PFSK-1 (cell line): ENCODE measurements around the gene PIGL.

Source experiments
- FOXP2 ChIP-seq: optimal IDR thresholded peaks from 2 replicates; pipeline ENCODE3; 2011; ENCODE audit warnings: borderline replicate concordance, control low read depth, inconsistent platforms; ENCODE audit not compliant: insufficient read depth; ENCODE audit errors: extremely low read length, extremely low read depth
- POLR2AphosphoS5 ChIP-seq: IDR thresholded peaks from 2 replicates; pipeline ENCODE4 v1.6.1; 2012; ENCODE audit warnings: low read depth, mild to moderate bottlenecking, control low read depth, low read length, moderate library complexity
- SIN3A ChIP-seq: IDR thresholded peaks from 2 replicates; pipeline ENCODE4 v1.6.1; 2012; ENCODE audit warnings: mild to moderate bottlenecking, low read length, moderate library complexity, borderline replicate concordance; ENCODE audit not compliant: insufficient read depth
- TAF1 ChIP-seq: IDR thresholded peaks from 2 replicates; pipeline ENCODE4 v1.6.1; 2012; ENCODE audit warnings: low read length, control low read depth, borderline replicate concordance; ENCODE audit not compliant: insufficient read depth
- TF ChIP-seq, protein P1 (sequence below), 2 experiments: IDR thresholded peaks; 2 replicates each; pipeline versions ENCODE4 v1.6.1 to v1.8.0; 2011 to 2012; ENCODE audit warnings: low read depth in 2 of 2, low read length in 2 of 2, control low read depth in 1 of 2, inconsistent platforms in 1 of 2, mild to moderate bottlenecking in 1 of 2, moderate library complexity in 1 of 2; ENCODE audit not compliant: insufficient read depth in 1 of 2

The PIGL gene

DNA sequence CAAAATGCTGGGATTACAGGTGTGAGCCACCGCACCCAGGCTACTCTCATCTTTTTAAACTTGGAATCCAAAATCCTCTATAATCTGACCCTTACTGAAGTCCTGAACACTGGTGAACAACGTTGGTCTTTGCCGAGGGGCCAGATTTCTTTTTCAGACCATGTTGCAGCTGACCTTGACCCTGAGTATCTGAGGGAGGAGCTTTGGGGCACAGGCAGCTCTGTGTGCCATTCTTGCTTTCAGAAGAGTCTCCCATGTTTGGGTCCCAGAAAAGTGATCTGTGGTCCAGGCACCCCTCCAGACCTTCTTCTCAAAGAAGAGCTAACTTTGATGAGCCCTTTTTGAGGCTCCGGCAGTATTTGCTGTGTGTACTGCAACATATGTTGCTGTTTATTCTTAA lies 85.8 kb downstream of the PIGL start:
- TF ChIP-seq, protein P1, sequence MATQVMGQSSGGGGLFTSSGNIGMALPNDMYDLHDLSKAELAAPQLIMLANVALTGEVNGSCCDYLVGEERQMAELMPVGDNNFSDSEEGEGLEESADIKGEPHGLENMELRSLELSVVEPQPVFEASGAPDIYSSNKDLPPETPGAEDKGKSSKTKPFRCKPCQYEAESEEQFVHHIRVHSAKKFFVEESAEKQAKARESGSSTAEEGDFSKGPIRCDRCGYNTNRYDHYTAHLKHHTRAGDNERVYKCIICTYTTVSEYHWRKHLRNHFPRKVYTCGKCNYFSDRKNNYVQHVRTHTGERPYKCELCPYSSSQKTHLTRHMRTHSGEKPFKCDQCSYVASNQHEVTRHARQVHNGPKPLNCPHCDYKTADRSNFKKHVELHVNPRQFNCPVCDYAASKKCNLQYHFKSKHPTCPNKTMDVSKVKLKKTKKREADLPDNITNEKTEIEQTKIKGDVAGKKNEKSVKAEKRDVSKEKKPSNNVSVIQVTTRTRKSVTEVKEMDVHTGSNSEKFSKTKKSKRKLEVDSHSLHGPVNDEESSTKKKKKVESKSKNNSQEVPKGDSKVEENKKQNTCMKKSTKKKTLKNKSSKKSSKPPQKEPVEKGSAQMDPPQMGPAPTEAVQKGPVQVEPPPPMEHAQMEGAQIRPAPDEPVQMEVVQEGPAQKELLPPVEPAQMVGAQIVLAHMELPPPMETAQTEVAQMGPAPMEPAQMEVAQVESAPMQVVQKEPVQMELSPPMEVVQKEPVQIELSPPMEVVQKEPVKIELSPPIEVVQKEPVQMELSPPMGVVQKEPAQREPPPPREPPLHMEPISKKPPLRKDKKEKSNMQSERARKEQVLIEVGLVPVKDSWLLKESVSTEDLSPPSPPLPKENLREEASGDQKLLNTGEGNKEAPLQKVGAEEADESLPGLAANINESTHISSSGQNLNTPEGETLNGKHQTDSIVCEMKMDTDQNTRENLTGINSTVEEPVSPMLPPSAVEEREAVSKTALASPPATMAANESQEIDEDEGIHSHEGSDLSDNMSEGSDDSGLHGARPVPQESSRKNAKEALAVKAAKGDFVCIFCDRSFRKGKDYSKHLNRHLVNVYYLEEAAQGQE (IDR thresholded peaks at IDR 0.05; ENCODE audit: insufficient read depth in 1 of 2, low read depth in 2 of 2, low read length in 2 of 2), result no peak
- no peak for TF ChIP-seq FOXP2
- TF ChIP-seq POLR2AphosphoS5, result no peak
- no peak for TF ChIP-seq SIN3A
- no peak for TF ChIP-seq TAF1

DNA sequence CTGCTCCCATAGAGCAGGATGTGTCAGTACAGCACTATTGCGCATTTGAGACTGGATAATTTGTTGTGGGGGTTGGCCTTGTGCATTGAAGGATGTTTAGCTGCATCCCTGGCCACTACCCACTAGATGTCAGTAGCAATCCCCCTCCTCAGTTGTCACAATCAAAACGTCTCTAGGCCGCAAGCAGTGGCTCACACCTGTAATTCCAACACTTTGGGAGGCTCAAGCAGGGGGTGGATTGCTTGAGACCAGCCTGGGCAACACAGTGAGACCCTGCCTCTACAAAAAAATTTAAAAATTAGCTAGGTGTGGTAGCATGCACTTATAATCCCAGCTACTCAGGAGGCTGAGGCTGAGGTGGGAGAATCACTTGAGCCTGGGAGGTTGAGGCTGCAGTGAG lies 87.8 kb downstream of the PIGL start:
- no peak for TF ChIP-seq POLR2AphosphoS5

DNA sequence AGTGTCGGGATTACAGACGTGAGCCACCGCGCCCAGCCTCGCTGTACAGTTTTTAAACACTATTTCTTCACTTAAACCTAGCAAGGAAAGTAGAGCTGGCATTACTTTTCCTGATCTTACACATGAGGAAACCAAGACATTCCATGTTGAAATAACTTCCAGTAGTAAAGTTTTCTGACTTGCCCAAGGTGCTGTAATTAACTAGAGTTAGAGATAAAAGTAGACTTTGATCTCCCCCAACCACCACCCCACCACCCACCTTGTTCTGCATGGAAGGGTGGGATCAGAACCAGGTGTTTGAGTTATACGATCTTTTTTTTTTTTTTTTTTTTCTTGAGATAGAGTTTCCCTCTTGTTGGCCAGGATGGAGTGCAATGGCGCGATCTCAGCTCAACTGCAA lies 89.2 kb downstream of the PIGL start:
- no peak for TF ChIP-seq POLR2AphosphoS5

DNA sequence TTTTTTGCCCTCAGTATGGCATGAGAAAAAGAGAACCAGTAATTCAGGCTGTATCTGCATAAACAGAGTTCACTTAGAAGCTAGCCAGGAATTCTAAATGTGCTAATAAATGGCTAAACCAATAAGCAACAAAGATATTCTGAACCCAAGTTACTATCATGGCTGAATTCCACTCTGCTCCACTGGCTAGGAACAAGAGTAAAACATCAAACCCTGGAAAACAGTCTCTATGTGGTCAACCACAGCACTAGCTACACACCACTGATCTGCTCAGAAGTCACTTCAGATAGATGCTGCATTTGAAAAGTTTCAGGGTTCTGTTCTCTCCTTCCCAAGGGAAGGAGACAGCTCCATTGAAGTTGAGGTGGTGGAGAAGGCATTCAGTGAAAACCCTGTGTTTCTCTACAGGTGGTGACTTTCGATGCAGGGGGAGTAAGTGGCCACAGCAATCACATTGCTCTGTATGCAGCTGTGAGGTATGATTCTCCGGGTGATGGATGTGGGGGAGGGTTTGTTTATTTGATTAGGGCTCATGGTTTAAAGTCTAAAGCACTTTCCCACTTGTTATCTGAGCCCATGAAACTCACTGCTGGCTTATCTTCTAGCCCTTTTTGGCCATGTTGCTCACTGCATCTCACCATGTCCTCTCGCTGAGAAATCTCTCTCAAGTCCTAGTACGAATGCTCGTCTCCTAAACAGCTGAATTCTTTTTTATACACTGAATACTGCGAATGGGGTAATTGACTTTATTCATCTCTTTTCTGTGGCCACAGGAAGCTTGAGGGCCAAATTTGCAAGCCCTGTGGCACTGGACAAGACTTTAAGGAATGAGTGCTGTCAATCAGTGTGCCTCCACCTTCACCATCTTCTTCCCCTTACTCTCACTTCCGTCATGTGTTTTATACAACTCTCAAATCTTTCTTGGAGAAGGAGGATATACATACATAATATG lies 96.4 kb downstream of the PIGL start:
- TF ChIP-seq FOXP2 (no peak), POLR2AphosphoS5 (no peak), SIN3A (no peak), TAF1 (no peak)
- TF ChIP-seq, protein P1 (IDR thresholded peaks at IDR 0.05; ENCODE audit: insufficient read depth in 1 of 2, low read depth in 2 of 2, low read length in 2 of 2), result no peak

DNA sequence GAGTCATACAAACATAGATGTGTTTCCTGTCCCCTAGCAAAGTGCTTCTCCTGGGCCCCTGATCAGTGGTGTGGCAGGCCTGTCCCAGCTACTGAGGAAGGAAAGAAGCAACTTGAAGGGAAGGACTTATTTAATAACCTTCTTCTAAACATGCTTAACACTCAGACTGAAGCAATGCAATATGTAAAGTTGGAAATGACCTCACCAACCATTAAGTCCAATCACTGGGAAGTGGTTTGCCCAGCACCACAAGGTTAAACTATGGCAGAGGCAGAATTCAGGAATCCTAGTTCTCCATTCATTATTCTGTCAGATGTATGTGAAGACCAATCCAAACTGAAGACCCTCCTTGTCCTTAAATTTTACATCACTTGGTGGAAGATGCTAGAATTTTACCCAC lies 97.2 kb downstream of the PIGL start:
- TF ChIP-seq POLR2AphosphoS5, result no peak
- TF ChIP-seq TAF1, result no peak

DNA sequence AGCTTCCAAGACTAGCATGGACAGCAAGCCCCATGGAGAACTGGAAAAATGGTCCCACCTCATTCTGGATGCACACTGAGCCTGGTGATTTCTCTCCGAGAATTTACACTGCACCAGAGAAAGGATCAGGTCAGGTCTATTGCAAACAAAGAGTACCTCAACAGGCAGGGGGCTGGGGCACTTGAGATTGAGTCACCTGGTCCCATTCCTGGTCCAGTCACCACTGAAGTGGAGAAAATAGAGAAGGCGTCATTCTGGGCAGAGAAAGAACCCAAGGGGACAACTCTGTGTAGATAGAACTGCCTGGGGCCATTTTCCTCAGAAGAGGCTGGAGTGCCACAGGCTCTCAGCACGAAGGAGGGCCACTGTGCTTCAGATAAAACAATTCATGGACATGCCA lies 97.8 kb downstream of the PIGL start:
- TF ChIP-seq, protein P1 (IDR thresholded peaks at IDR 0.05; ENCODE audit: insufficient read depth in 1 of 2, low read depth in 2 of 2, low read length in 2 of 2), result no peak
- TF ChIP-seq FOXP2 (no peak), SIN3A (no peak), TAF1 (no peak), POLR2AphosphoS5 (no peak)

DNA sequence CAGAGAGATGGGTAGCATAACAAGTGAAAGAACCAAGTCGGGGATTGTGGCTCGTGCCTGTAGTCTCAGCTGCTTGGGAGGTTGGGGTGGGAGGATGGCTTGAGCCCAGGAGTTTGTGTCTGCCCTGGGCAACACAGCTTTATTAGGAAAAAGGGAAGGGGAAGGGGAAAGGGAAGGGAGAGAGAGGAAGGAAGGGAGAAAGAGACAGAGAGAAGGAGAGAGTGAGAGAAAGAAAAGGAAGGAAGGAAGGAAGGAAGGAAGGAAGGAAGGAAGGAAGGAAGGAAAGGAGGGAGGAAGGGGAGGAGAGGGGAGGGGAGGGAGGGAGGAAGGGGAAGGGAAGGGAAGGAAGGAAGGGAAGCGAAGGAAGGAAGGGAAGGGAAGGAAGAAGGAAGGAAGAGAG lies 103.0 kb downstream of the PIGL start:
- TF ChIP-seq, protein P1 (IDR thresholded peaks at IDR 0.05; ENCODE audit: insufficient read depth in 1 of 2, low read depth in 2 of 2, low read length in 2 of 2), result no peak
